ENCODE data around the gene NUDT19.

- no peak for TF ChIP-seq EZH2 (IDR thresholded peaks at IDR 0.05; ENCODE audit: borderline replicate concordance, low read length)
- TF ChIP-seq, protein P1, sequence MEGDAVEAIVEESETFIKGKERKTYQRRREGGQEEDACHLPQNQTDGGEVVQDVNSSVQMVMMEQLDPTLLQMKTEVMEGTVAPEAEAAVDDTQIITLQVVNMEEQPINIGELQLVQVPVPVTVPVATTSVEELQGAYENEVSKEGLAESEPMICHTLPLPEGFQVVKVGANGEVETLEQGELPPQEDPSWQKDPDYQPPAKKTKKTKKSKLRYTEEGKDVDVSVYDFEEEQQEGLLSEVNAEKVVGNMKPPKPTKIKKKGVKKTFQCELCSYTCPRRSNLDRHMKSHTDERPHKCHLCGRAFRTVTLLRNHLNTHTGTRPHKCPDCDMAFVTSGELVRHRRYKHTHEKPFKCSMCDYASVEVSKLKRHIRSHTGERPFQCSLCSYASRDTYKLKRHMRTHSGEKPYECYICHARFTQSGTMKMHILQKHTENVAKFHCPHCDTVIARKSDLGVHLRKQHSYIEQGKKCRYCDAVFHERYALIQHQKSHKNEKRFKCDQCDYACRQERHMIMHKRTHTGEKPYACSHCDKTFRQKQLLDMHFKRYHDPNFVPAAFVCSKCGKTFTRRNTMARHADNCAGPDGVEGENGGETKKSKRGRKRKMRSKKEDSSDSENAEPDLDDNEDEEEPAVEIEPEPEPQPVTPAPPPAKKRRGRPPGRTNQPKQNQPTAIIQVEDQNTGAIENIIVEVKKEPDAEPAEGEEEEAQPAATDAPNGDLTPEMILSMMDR (conservative IDR thresholded peaks at IDR 0.05 in 1 of 2, IDR thresholded peaks at IDR 0.05 in 1 of 2; ENCODE audit: extremely low read depth in 1 of 2, insufficient read depth in 1 of 2, low read depth in 1 of 2, low read length in 2 of 2), result no peak
These were observed 25.5 kb upstream of the NUDT19 start for GRCh38 chr19:32666084-32666483.

Data from mammary epithelial cell (primary cell).